IMR-90 (cell line): ENCODE results near the gene CNTFR. TPM values are rescaled to one million over a fixed set of nuclear protein-coding genes. Genes with fewer than 3 reads are reported as not detected.

ENCODE experiments used
- ATAC-seq: fragments of 200-7000 bp; cut with Tn5 transposase; 2 replicates; pipeline ENCODE4 v1.9.1; 2020; ENCODE audit warnings: low read depth, mild to moderate bottlenecking, moderate library complexity
- BruUV-seq: library from RNA; stranded (reverse); fragments of 400-500 nt; replicated peaks from 2 replicates; lab custom pipeline; 2021; lab: Mats Ljungman, UMichigan
- CTCF ChIA-PET: fragments of 300-600 bp; formaldehyde crosslinking; extraction: SDS; loops from one replicate; lab custom pipeline; 2021; ENCODE audit warnings: antibody characterized with exemption; lab: Yijun Ruan, JAX
- POLR2A ChIA-PET: fragments of 300-600 bp; sonication (Branson Sonifier 250); formaldehyde crosslinking; loops from one replicate; lab custom pipeline; 2022; ENCODE audit warnings: antibody characterized with exemption; ENCODE audit not compliant: unreplicated experiment; lab: Charles Lee
- DNase-seq: peaks from one replicate; pipeline ENCODE4 v3.0.0; 2013
- H2AFZ ChIP-seq: replicated peaks from 2 replicates; pipeline ENCODE3; 2013; ENCODE audit warnings: low read length, mild to moderate bottlenecking; ENCODE audit not compliant: poor library complexity
- H2AK5ac ChIP-seq: 2 replicates; pipeline ENCODE4 v1.6.1; 2013; ENCODE audit warnings: low read depth, low read length, inconsistent platforms
- H2AK9ac ChIP-seq: replicated peaks from 2 replicates; pipeline ENCODE3; 2013; ENCODE audit warnings: mild to moderate bottlenecking, low read depth, low read length, moderate library complexity; ENCODE audit not compliant: poor library complexity
- H2BK120ac ChIP-seq: 2 replicates; pipeline ENCODE4 v1.6.1; 2013; ENCODE audit warnings: low read depth, low read length, inconsistent platforms
- H2BK15ac ChIP-seq: 3 replicates; pipeline ENCODE4 v1.6.1; 2013; ENCODE audit warnings: low read depth, low read length, inconsistent platforms
- H2BK20ac ChIP-seq: 2 replicates; pipeline ENCODE4 v1.6.1; 2013; ENCODE audit warnings: low read depth, mild to moderate bottlenecking, inconsistent platforms, low read length, moderate library complexity
- H2BK5ac ChIP-seq: 2 replicates; pipeline ENCODE4 v1.6.1; 2013; ENCODE audit warnings: mild to moderate bottlenecking, low read depth, low read length, inconsistent platforms; ENCODE audit not compliant: poor library complexity, severe bottlenecking
- H3K14ac ChIP-seq: replicated peaks from 2 replicates; pipeline ENCODE4 v1.6.1; 2013; ENCODE audit warnings: low read depth, low read length, inconsistent platforms
- H3K18ac ChIP-seq: 2 replicates; pipeline ENCODE4 v1.6.1; 2013; ENCODE audit warnings: low read depth, low read length, control low read depth
- H3K23ac ChIP-seq: 2 replicates; pipeline ENCODE4 v1.6.1; 2013; ENCODE audit warnings: low read depth, low read length, inconsistent platforms
- H3K27ac ChIP-seq: 2 replicates; pipeline ENCODE4 v1.5.1; 2013; ENCODE audit warnings: mild to moderate bottlenecking, control low read depth, low read length; ENCODE audit not compliant: insufficient read depth
- H3K27me3 ChIP-seq: 2 replicates; pipeline ENCODE4 v1.6.1; 2013; ENCODE audit warnings: low read length; ENCODE audit not compliant: control insufficient read depth, insufficient read depth
- H3K36me3 ChIP-seq: 2 replicates; pipeline ENCODE4 v1.6.1; 2013; ENCODE audit warnings: low read length, mixed read lengths; ENCODE audit not compliant: control insufficient read depth, insufficient read depth
- H3K4ac ChIP-seq: 2 replicates; pipeline ENCODE4 v1.6.1; 2013; ENCODE audit warnings: low read depth, low read length, inconsistent platforms
- H3K4me1 ChIP-seq: 2 replicates; pipeline ENCODE4 v1.6.1; 2013; ENCODE audit warnings: low read length, mixed read lengths; ENCODE audit not compliant: control insufficient read depth, insufficient read depth
- H3K4me2 ChIP-seq: 2 replicates; pipeline ENCODE4 v1.6.1; 2013; ENCODE audit warnings: low read depth, mild to moderate bottlenecking, control low read depth, low read length, moderate library complexity
- H3K4me3 ChIP-seq: 2 replicates; pipeline ENCODE4 v1.5.1; 2013; ENCODE audit warnings: low read depth, mild to moderate bottlenecking, control low read depth, low read length, moderate library complexity; ENCODE audit not compliant: insufficient read depth
- H3K56ac ChIP-seq: 2 replicates; pipeline ENCODE4 v1.6.1; 2013; ENCODE audit warnings: low read length, inconsistent platforms; ENCODE audit not compliant: insufficient read depth; ENCODE audit errors: extremely low read depth
- H3K79me1 ChIP-seq, 2 experiments: 2 replicates each; pipeline ENCODE4 v1.6.1; 2013; ENCODE audit warnings: low read length in 2 of 2, inconsistent platforms in 1 of 2, low read depth in 1 of 2
- H3K9ac ChIP-seq: 2 replicates; pipeline ENCODE4 v1.6.1; 2013; ENCODE audit warnings: low read depth, low read length, control low read depth
- H3K9me1 ChIP-seq: 2 replicates; pipeline ENCODE4 v1.6.1; 2013; ENCODE audit warnings: low read length, inconsistent platforms; ENCODE audit not compliant: insufficient read depth
- H3K9me3 ChIP-seq: 2 replicates; pipeline ENCODE4 v1.6.1; 2013; ENCODE audit warnings: low read length; ENCODE audit not compliant: control insufficient read depth, insufficient read depth
- H4K20me1 ChIP-seq: 2 replicates; pipeline ENCODE4 v1.6.1; 2013; ENCODE audit warnings: low read length, inconsistent platforms; ENCODE audit not compliant: insufficient read depth
- H4K5ac ChIP-seq: 2 replicates; pipeline ENCODE4 v1.6.1; 2013; ENCODE audit warnings: mild to moderate bottlenecking, low read depth, low read length, control low read depth
- H4K8ac ChIP-seq, 2 experiments: 2 replicates each; pipeline ENCODE4 v1.6.1; 2013; ENCODE audit warnings: low read depth in 2 of 2, low read length in 2 of 2, control low read depth in 1 of 2, inconsistent platforms in 1 of 2
- H4K91ac ChIP-seq: 2 replicates; pipeline ENCODE4 v1.6.1; 2013; ENCODE audit warnings: low read depth, low read length, inconsistent platforms; ENCODE audit not compliant: insufficient read depth
- CHD1 ChIP-seq: IDR thresholded peaks from 2 replicates; pipeline ENCODE4 v1.6.1; 2012; ENCODE audit warnings: low read depth, low read length, improper control_type of control experiment
- POLR2A ChIP-seq: IDR thresholded peaks from 2 replicates; pipeline ENCODE4 v1.6.1; 2012; ENCODE audit warnings: mild to moderate bottlenecking, low read depth, low read length
- RAD21 ChIP-seq: IDR thresholded peaks from 2 replicates; pipeline ENCODE4 v1.6.1; 2012; ENCODE audit warnings: low read length, improper control_type of control experiment
- WGBS, 2 experiments: methylation state at CpG; one replicate each; pipeline versions ENCODE4 v1.1.5 to v1.1.7; 2013; ENCODE audit warnings: missing lambda C conversion rate in 2 of 2; ENCODE audit not compliant: insufficient read length in 1 of 2; ENCODE audit errors: extremely low coverage in 2 of 2; 5-methylcytosine and 5-hydroxymethylcytosine counted together
- dilution Hi-C: fragments of 300-500 bp; cut with HindIII; formaldehyde crosslinking; loops from one replicate; pipeline ENCODE4 v1.14.3; 2018; ENCODE audit warnings: low sequenced_read_pairs; ENCODE audit not compliant: unreplicated experiment
- in situ Hi-C: fragments of 300-500 bp; cut with MboI; formaldehyde crosslinking; loops from 3 replicates; pipeline ENCODE4 v1.14.3; 2019; ENCODE audit warnings: low sequenced_read_pairs, inconsistent platforms, mixed read lengths
- intact Hi-C: fragments of 100-400 bp; cut with micrococcal nuclease; formaldehyde crosslinking; loops from 2 replicates; pipeline ENCODE4 v1.10.0; 2022
- polyA plus RNA-seq, 3 experiments: library from polyadenylated mRNA; depleted of rRNA; stranded (reverse); fragments of >200 nt; gene quantifications; 2 replicates each; pipeline ENCODE4 v1.2.3, GENCODE V29; 2012; ENCODE audit warnings: low replicate concordance in 1 of 3
- total RNA-seq: library from RNA; depleted of rRNA; stranded (reverse); fragments of >200 nt; gene quantifications from 2 replicates; pipeline ENCODE4 v1.2.3, GENCODE V29; 2012

Gene CNTFR
- total and polyA plus RNA-seq, 2 of the 4 experiments (the other 2 are of a cell fraction) = not detected

DNA sequence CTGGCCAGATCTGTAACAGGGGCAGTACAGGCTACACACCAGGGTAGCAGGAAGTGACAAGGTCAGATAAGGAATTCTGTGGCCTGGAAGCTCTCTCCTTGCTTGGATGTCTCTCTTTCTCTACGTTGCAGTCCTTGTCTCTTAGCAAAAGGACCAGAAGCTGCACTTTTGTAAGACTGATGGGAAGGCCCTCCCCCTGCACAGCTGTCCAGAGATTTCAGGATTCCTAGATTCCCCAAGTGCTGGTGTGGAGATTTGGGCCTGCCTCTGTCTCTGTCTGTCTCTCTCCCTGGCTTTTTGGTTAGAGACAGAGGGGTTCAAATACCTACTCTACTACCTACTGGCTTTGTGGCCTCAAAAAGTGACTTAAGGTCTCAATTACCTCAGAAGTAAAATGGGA, 10.0 kb upstream of the CNTFR start:
- H3K4ac ChIP-seq = no peak overlapping the region
- H3K9me1 ChIP-seq = no peaks in the 10 kb centered on the region
- no peak overlapping the region for H3K23ac ChIP-seq
- H3K56ac ChIP-seq = no peak overlapping the region
- no peak overlapping the region for H3K4me2 ChIP-seq
- BruUV-seq = no TSS peak
- H3K4me3 ChIP-seq = no peak overlapping the region
- peaks cover 5% of the 10 kb centered on the region; the same call in 1 of the 2 replicates for H4K20me1 ChIP-seq
- H3K14ac ChIP-seq = no peak overlapping the region
- H2BK15ac ChIP-seq = no peak overlapping the region
- no peak overlapping the region for H3K18ac ChIP-seq
- ChIA-PET CTCF (interaction anchor here (2.4 kb wide), 1 partner anchor 52 kb away, joined by 9 read pairs; no protein-coding TSS in a partner anchor), POLR2A (no interaction called here)
- no peaks in the 10 kb centered on the region for H3K9me3 ChIP-seq
- WGBS, 2 experiments = no CpG with 5 or more reads among the region's 1 CpG
- intact Hi-C loops = no loop called here
- in situ Hi-C loops = loop anchor here (5.0 kb wide), 1 partner anchor 47 kb away; no protein-coding TSS in a partner anchor
- no peak overlapping the region for H2BK20ac ChIP-seq
- no peaks in the 10 kb centered on the region for H3K36me3 ChIP-seq
- DNase-seq = no peak
- no peak overlapping the region for H3K27ac ChIP-seq
- H2AK9ac ChIP-seq = no peak overlapping the region
- no peak overlapping the region for H2BK5ac ChIP-seq
- no peak overlapping the region for H2BK120ac ChIP-seq
- H3K27me3 ChIP-seq = peaks cover 58% of the 10 kb centered on the region
- H3K79me1 ChIP-seq = no peaks in the 10 kb centered on the region
- no peak overlapping the region for H2AFZ ChIP-seq
- TF ChIP-seq POLR2A (no peak), RAD21 (no peak), CHD1 (no peak)
- dilution Hi-C loops = no loop called here
- H3K9ac ChIP-seq = no peak overlapping the region
- no peak overlapping the region for H2AK5ac ChIP-seq
- no peak overlapping the region for H4K8ac ChIP-seq
- H3K4me1 ChIP-seq = no peaks in the 10 kb centered on the region
- no peak overlapping the region for H4K5ac ChIP-seq
- no peak overlapping the region for H4K91ac ChIP-seq
- ATAC-seq = no peak
